Retinal pigment epithelial cell (primary cell): Measurements from ENCODE around the gene LRRC4B.

Source experiments
- DNase-seq: peaks from one replicate; pipeline ENCODE4 v3.0.0-alpha.2; 2010; ENCODE audit warnings: low read depth
- H3K4me3 ChIP-seq: 2 replicates; pipeline ENCODE4 v1.5.1; 2011; ENCODE audit warnings: mild to moderate bottlenecking, low read length, control low read depth, moderate library complexity
- CTCF ChIP-seq: conservative IDR thresholded peaks from 2 replicates; pipeline ENCODE4 v1.5.1; 2011; ENCODE audit warnings: low read depth, low read length, control low read depth, inconsistent platforms

The LRRC4B gene

GRCh38 chr19:50505856-50506611, 62.2 kb downstream of the LRRC4B start:
- DNase-seq = no peak
- no peak overlapping the region for H3K4me3 ChIP-seq
- TF ChIP-seq CTCF = no peak

GRCh38 chr19:50501568-50502475, 66.4 kb downstream of the LRRC4B start:
- TF ChIP-seq CTCF = no peak
- DNase-seq = no peak
- H3K4me3 ChIP-seq = no peak overlapping the region

- no peak for TF ChIP-seq CTCF
These were observed 67.1 kb downstream of the LRRC4B start for GRCh38 chr19:50501186-50501567.

GRCh38 chr19:50500753-50501151, 67.5 kb downstream of the LRRC4B start:
- no peak for DNase-seq
- TF ChIP-seq CTCF = no peak

More at GRCh38 chr19:50501186-50501567, 67.1 kb downstream of the LRRC4B start:
- DNase-seq = no peak
- no peak overlapping the region for H3K4me3 ChIP-seq

GRCh38 chr19:50500060-50500752, 68.0 kb downstream of the LRRC4B start:
- no peak for DNase-seq
- H3K4me3 ChIP-seq = no peak overlapping the region
- peak; percentile 40 for TF ChIP-seq CTCF

More at GRCh38 chr19:50500753-50501151, 67.5 kb downstream of the LRRC4B start:
- no peak overlapping the region for H3K4me3 ChIP-seq

GRCh38 chr19:50498219-50499056, 69.8 kb downstream of the LRRC4B start:
- no peak for TF ChIP-seq CTCF
- no peak for DNase-seq

More at GRCh38 chr19:50498219-50499056, 69.8 kb downstream of the LRRC4B start:
- no peak overlapping the region for H3K4me3 ChIP-seq
